Colon (tissue), 2 donors: ENCODE data around the gene ZFR2.

Experiments used
- FAIRE-seq: peaks from 2 replicates; lab custom pipeline; 2012; peaks lifted over from hg19 to GRCh38; lab: Jason Lieb, UNC
- donor health status: control.
- donor health status: control.

The ZFR2 gene

DNA sequence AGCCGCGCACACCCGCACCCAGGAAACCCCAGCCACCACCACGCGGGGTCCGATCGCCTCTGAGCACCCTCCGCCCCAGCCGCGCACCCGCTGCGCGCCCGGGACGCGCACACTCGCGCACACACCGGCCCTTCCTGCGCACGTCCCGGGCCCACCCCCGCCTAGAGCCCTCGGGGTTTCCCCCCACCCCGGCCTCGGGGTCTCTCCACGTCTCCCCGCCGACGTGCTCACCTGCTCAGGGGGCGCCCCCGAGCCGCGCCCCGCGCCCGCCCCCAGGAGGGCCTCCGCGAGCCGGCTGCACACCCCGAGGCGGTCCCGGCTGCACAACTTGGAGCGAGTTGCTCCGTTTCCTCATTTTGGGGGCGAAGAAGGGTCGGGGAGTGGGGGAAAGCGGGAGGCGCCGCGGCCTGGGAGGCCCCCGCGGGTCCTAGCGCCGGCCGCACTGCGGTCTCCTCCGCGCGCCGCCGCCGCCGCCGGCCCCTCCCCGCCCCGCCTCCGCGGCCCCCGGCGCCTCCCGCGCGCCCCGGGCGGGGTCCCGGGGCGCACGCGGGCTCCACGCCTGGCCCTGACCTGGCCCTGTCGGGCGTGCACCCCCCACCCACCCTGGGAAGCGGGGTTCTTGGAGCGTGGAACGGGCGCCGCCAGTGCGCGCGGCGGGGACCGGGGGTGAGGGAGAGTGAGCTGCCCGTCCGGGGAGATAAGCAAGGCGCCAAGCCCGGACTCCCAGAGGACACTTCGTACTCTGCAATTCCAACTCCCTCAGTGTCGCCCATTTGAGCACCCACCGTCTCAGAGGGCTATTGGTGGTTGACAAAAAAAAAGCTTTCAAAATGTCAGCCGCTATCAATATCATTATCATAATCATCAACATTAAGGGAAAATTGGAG is 82.7 kb downstream of the ZFR2 start, which contains the start of gene MATK:
TSS of gene MATK (minus strand) at position 444 of the 887 bp plus-strand sequence. CDS start 1,246 bp downstream, outside the sequence.
- no peak for FAIRE-seq

DNA sequence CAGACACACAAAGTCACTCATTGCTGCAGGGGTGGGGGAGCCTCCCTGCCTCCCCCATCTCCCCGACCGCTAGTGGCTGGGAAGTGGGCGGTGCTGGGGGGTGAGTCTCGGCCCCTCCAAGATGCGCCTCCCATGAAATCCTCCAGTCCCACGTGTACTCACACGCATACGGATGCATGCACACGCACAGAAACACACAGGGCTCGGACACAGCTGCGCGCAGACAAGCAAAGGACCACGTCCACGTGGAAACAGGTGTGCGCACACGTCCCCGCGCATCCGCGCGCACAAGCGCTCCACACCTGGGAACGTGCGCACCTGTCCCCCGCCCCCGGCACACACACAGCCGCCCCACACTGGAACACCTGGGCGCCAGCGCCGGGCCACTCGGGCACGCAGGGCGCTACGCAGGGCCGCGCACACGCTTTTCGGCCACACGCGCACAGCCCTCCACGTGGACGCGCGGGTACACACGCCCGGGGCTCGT is 83.3 kb downstream of the ZFR2 start:
- no peak for FAIRE-seq

DNA sequence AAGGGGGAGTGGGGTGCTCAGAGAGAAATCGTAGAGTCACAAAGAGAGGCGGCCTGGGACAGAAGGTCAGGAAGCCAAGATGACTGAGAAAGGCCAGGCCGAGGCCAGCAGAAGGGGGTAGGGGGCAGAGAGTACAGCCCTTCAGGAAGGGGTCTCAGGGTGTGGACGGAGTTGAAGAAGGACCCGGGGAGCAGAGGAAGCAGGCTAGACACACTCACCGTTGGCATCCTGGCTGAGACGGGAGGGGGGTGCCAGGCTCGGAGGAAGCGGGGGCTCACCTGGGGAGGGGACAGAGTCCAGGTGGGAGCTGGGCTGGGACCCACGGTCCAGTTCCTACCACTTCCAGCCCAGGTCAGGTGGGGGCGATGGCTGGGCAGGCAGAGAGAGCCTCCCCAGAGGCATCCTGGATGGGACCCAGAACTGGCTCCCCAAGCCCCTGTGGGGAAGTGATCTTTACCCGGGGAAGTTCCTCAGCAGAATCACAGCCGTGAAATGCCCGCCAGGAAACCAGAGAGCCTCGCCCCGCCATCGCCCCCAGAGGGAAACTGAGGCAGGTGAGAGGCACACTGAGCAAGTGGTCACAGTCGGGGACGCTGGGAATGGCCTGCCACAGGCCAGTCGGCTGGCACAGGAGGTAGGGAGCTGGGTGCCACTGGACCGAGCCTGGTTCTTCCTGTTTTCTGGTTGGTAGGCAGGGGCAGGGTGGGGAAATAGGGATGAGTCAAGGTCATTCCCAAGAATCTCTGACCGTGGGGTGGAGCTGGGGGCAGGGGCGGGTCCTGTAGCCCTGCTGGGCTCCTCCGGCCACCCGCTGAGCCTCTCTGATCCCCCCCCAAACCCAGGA is 84.0 kb downstream of the ZFR2 start:
- no peak for FAIRE-seq

DNA sequence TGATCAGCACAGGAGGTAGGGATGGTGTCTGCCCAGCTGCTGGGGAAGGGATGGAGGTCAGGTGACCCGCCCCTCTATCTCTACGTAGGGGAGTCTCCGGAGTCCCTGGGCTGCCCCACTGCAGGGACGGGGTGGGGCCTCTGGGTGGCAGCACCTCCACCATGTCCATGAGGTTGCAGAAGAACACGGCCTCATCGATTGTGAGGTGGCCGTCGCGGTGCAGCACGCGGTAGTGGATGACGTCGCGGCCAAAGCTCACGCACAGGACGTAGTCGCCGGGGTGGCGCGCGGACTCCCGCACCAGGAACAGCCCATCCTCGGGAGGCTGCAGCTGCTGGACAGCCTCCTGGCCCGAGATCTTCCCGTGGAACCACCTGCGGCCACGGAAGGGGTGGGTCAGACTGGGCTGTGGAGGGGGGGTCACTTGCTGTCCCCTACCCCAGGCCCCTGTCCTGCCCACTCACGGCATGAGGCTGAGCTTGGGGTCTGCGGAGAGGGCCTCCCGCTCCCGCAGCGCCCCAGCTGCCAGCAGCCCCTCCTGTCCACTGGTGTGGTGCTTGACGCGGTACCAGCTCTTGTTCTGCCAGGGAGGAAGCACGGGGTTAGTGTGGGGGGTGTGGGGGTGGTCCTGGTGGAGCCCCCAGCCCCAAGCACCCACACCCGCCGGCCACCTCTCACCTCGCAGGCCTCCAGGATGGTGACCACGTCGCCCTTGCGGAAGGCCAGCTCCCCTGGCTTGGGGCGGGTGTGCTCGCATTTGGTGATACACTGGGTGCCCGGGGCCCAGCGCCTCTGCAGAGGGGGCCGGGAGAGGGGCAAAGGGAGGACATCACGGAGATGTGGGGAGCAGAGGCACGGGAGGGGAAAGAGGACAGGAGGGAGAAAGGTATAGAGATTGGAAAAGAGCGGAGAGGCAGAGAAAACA is 84.9 kb downstream of the ZFR2 start:
- FAIRE-seq: no peak

DNA sequence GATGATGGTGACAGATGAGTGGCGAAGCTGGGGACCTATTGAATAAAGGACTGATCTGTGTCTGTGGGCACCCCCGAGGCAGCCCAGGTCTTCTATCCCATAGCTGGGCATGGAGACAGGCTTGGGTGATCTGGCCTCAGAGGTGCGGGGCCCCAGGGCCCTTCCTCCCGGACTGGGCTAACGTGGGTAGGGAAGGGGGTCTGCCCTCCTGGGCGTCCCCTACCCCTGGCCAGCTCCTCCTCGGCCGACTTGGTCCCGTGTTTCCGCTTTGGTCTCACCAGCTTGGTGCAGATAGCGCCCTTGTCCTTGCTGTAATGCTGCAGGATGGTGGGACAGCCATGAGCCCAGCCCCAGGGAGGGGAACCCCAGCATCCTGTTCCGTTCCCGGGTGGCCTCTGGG is 85.9 kb downstream of the ZFR2 start:
- FAIRE-seq: no peak

DNA sequence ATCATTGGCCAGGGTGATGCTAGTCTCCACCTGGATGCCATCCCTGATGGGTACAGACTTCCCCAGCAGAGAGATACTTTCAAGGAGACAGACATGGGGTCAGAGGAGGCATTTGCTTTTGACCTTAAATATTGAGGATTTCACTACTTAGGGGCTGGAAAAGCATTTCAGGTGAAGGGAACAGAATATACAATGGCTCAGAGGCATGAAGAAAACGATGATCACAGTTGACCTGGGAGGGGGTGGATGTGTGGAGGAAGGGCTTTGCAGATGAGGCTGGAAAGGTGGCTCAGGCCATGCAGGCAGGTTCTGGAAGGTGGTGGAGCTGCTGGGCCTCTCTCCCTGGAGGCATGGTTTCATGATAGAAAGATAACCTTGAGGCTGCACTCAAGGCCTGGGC is 86.5 kb downstream of the ZFR2 start:
- no peak for FAIRE-seq

DNA sequence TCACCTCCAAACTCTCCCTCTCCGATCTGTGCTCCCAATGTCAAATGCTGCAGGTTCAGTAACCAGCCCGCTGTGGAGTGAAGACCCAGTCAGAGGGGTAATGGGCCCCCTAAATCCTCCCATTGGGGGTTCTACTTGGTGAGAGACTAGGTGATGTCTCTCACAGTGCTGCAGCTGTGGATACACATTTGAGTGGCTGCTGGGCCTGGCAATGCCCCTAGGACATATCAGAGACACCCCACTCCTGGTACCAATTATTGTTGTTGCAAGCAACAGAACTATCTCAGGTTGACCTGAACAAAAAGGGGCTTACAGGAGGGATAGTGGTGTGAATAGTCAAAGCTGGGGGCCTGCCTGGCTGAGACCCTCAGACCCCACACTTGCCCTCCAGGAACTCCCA is 87.2 kb downstream of the ZFR2 start:
- no peak for FAIRE-seq

DNA sequence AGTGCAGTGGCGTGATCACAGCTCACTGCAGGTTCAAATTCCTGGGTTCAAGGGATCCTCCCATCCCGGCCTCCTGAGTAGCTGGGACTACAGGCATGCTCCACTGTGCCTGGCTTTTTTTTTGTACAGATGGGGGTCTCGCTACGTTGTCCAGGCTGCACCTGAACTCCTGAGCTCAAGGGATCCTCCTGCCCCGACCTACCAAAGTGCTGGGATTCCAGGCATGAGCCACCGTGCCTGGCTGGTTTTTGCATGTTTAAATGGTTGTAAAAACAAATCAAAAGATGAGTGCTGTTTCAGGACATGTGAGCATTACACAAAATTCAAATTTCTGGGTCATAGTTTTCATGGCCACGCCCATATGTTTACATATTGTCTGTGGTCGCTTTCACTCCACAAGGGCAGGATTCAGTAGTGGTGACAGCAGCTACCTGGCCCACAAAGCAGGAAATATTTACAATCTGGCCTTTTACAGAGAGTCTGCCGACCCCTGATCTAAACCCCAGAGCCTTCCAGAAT is 88.0 kb downstream of the ZFR2 start:
- no peak for FAIRE-seq

DNA sequence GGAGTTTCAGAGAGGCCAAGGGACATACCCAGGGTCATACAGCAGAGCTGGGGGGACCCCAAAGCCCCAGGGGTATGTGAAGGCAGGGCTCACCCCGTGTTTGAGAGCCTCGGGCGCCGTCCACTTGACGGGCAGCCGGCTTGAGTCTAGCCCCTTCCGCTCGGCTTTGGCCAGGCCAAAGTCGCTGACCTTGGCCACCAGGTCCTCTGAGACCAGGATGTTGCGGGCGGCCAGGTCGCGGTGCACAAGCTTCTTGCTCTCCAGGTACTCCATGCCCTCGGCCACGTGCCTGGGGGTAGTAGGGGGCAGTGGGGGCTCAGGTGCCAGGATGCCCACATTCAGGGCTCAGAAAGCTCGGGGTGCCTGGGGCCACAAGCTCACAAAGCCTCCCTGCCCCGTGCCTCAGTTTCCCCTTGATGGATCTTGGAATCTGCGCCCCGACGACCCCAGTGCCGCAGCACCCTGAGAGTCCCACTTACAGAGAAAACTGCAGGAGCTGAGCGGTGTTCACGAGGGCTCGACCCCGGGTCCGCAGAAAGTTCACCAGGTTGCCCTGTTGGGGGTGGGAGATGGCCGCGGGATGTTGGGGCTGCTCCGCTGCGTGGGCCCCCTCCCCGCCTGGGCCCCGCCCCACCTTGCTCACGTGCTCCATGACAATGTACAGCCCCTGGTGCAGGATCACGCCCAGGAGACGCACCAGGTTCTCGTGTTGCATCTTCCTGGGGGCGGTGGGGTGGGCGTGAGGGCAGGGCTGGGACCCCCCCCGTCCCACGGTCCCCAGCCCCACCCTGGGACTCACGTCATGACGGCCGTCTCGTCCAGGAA is 89.7 kb downstream of the ZFR2 start:
- no peak for FAIRE-seq

DNA sequence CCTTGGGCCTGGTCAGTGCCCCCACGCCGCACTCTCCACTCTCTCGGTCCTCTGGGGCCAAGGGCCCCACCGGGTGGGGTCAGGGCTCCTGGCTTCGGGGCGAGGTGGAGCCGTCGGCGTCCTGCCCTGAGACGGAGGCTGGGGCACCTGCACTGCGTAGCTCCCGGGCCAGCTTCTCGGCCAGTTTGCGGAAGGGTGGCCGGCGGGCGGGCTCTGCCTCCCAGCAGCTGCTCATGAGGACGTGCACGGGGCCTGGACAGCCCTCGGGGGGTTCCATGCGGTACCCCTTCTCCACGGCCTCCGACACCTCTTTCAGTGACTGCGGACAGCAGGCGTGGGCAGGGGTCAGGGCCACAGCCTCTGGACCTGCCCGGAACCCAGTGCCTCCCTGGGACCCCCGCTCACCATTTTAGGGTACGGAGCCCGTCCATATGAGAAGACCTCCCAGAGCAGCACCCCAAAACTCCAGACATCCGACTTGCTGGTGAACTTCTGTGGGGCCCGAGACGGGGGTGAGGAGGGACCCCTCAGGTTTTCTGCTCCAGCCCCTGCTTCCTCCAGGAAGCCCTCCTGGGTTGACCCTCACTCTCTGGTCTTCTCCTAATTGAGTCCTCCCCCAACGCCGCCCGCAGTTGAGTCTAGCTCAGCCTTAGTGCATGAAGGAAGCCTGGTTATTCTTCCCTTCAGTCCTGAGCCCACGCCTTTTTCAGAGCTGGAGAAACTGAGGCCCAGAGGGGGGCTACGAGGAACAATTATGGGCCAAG is 90.6 kb downstream of the ZFR2 start:
- FAIRE-seq: no peak

DNA sequence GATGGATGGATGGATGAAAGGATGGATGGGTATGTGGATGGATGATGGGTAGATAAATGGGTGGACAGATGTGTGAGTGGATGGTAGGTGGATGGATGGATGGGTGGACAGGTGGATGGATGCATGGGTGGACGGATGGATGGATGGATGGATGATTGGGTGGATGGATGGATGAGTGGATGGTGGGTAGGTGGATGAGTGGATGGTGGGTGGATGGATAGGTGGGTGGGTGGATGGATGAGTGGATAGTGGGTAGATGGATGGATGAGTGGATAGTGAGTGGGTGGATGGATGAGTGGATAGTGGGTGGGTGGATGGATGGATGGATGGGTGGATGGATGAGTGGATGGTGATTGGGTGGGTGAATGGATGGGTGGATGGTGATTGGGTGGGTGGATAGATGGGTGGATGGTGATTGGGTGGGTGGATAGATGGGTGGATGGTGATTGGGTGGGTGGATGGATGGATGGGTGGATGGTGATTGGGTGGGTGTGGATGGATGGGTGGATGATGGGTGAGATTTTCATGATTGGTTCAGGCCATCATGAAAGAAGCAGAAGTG is 92.3 kb downstream of the ZFR2 start:
- no peak for FAIRE-seq

DNA sequence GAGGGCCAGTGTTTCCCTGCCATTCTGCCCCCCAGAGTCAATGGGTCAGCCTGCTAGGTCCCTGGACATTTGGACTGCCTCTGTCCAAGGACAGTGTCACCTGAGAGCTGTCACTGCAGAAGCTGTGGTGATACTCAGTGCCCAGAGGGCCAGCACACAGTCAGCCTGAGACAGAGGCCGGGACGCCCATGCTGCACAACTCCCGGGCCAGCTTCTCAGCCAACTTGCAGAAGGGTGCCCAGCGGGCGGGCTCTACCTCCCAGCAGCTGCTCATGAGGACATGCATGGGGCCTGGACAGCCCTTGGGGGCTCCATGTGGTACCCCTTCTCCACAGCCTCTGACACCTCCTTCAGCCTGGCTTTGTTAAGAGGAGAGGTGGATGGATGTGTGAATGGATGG is 93.0 kb downstream of the ZFR2 start:
- no peak for FAIRE-seq

DNA sequence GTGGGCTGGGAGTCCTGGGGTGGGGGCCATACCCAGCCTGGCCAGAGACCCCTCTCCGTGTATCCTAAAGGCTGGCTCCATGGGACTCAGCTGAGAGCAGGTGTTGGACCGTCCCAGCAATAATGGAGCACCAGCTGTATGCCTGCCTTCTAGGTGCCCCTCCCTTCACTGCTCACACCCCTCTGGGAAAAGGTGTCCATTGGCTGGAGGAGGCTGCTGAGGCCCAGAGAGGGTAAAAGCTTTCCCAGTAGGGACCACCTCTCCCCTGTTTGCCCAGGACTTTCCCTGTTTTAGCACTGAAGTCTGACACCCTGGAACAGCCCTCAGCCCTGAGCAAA is 93.5 kb downstream of the ZFR2 start:
- no peak for FAIRE-seq

DNA sequence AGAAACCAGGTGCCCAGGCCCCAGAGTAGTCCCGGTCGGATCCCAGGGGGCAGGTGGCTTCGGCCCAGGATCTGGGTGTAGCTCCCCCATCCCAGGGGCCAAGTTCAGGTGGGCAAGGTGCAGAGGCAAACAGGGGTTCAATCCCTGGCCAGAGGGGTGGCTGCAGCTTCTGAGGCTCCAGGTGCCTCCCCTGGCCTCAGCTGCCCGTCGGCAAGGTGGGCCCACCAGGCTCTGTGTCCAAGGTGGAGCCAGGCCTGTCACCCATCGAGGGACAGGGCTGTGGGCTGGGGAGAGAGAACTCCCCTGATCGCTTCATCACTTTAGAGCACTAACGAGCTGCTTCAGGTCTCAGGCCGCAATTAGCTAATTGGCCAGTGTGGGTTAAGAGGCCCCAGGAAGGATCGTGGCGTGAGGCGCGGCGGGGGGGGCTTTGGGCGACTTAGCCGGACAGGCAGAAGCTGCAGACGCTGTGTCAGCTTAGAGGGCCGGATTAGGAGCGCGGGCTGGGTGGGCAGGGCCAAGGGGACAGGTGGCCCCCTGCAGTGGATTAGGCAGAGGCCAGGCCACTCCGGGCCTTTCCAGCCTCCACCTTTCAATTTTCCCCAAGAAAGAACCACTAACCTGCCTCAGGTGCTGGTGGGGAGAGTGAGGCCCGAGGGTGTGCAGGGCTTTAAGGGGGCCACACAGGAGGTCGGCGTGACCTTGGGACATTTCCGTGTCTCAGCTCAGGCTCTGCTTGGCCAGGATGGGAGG is 94.0 kb downstream of the ZFR2 start:
- FAIRE-seq: no peak

DNA sequence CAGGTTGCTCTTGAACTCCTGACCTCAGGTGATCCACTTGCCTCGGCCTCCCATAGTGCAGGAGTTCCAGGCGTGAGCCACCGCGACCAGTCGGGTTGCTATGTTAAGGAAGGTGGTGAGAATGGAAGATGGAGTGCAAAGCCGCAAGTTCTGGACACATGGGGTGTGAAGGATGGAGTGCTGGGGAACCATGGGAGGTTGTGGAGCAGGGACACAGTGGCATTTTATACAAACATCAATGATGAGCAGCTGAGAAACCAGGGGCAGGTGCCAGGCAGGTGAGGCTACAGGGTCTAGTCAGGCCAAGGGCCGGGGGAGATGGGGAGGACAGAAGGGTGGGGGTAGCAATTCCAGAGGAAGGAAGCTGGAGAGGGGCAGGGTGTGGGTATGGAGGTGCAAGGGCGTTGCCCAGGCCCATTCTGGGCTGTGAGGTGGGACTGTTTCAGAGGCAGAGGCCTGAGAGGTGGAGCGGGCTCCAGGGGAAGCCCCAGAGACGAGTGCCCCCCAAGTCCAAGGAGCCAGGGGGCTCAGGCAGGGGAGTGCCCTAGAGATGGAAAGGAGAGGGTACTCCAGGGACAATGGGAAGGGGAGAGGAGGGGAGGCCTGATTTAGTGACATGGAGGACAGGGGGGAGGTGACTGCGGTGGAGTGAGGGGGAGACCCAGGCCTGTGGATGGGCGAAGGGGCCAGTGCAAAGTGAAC is 94.9 kb downstream of the ZFR2 start:
- FAIRE-seq: no peak

DNA sequence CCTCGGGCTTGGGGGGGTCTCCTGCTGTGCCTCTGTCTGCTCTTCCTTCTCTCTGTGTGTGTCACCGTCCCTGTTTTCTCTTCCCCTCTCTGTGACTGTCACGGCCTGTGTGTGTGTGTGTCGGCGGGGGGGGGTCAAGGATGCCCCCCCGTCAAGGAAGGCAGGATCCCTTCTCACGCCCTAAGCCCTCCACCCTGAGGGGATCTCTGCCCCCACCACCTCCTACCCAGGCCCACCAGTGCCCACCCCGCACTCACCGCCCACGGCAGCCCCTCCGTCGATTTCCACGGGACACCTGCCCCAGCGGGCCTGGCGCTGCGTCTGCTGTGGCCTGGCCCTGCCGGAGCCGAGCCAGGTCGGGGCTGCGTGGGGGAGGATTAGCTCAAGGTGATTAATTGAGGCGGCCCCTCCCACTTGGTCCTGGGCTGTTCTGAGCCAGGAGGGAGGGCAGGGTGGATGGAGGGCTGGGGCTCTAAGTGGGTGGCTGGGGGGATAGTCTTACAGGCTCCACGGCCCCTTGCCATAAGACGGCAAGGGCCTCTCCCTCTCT is 96.9 kb downstream of the ZFR2 start, which contains the start of gene RAX2:
TSS of gene RAX2 (minus strand) at position 323 of the 550 bp plus-strand sequence. CDS start 486 bp downstream, outside the sequence.
- FAIRE-seq: no peak

DNA sequence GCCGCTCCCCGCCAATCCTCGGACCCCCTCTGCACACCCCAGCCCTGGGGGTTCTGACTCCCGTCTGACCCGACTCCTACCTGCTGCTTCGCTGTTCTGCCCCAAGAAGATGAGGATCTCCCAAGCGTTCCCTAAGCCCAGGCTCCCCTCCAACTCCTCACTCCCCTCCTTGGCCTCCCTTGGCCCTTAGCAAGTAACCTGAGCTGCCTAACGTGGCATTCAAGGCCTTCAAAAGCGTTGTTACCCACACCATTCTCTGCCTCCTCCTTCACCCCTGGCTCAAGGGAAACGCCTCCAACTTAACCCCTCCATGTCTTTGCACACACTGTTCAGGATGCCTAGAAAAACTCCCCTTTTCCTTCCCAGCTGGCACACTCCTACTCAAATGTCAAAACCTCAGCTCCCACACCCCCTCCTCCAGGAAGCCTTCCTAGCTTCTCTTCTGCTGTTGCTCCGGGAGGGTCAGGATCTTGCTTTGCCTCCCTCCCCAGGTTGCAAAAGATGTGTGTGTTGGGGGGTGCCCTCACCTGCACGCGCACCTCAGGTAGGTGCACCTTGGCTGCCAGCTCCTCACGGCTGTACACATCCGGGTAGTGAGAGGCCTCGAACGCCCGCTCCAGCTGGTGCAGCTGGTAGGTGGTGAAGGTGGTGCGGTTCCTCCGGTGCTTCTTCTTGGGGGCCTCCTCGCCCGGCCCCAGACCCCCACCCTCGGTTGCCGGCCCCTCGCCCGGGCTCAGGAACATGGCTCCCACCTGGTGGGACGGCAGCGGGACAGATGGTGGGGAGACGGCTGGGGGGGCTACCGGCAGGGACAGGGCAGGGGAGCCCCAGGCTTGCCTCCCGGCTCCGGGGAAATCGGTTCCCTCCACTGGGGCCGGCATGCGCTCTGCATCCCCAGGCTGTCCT is 97.6 kb downstream of the ZFR2 start:
- FAIRE-seq: no peak
